HepG2 (cell line): ENCODE results near the gene TNFRSF6B. TPM values are rescaled to one million over a fixed set of nuclear protein-coding genes. Genes with fewer than 3 reads are reported as not detected.

Source experiments
- ARNT ChIP-seq: fragments of 450-650 bp; IDR thresholded peaks from 2 replicates; pipeline ENCODE4 v1.6.1; 2017
- ATF7-NPFF ChIP-seq: sonication (generic); formaldehyde crosslinking; IDR thresholded peaks from 2 replicates; pipeline ENCODE4 v1.8.1; 2023; ENCODE audit warnings: mild to moderate bottlenecking, low read depth, missing genetic modification reagents, moderate library complexity
- CBX2 ChIP-seq, 2 experiments: fragments of 200-600 bp in 1 of 2; sonication (generic); formaldehyde crosslinking in 1 of 2; IDR thresholded peaks; 2 replicates each; pipeline versions ENCODE4 v1.7.0 to v1.8.1; 2018 to 2022; ENCODE audit warnings: low read depth in 2 of 2, low read length in 1 of 2, mild to moderate bottlenecking in 1 of 2, missing genetic modification reagents in 1 of 2
- CENPX ChIP-seq: sonication (generic); formaldehyde crosslinking; IDR thresholded peaks from 2 replicates; pipeline ENCODE4 v1.9.0; 2021; ENCODE audit warnings: mild to moderate bottlenecking, missing genetic modification reagents, moderate library complexity
- E2F5 ChIP-seq: sonication (generic); formaldehyde crosslinking; conservative IDR thresholded peaks from 2 replicates; pipeline ENCODE4 v1.4.0; 2020; ENCODE audit warnings: missing genetic modification reagents
- IRF2 ChIP-seq: IDR thresholded peaks from 2 replicates; pipeline ENCODE4 v1.6.1; 2018; ENCODE audit warnings: missing genetic modification reagents, missing compliant biosample characterization
- JUN ChIP-seq: sonication (generic); formaldehyde crosslinking; IDR thresholded peaks from 2 replicates; pipeline ENCODE4 v1.4.0; 2020; ENCODE audit warnings: mild to moderate bottlenecking, missing genetic modification reagents
- NFE2L1 ChIP-seq: sonication (generic); formaldehyde crosslinking; IDR thresholded peaks from 2 replicates; pipeline ENCODE4 v1.4.0; 2020; ENCODE audit warnings: missing genetic modification reagents, mild to moderate bottlenecking, borderline replicate concordance
- NFIC ChIP-seq: IDR thresholded peaks from 2 replicates; pipeline ENCODE4 v1.6.1; 2012; ENCODE audit warnings: mild to moderate bottlenecking, low read length, inconsistent platforms
- SMARCC2 ChIP-seq: fragments of 450-650 bp; IDR thresholded peaks from 2 replicates; pipeline ENCODE4 v1.6.1; 2017; ENCODE audit warnings: antibody characterized with exemption, mild to moderate bottlenecking
- TAF15 ChIP-seq: fragments of 200-400 bp; formaldehyde crosslinking; IDR thresholded peaks from one replicate; pipeline ENCODE4 v1.6.1; 2018; ENCODE audit warnings: mild to moderate bottlenecking, low read depth, low read length; ENCODE audit not compliant: poor library complexity, severe bottlenecking
- U2AF2 ChIP-seq: fragments of 200-400 bp; formaldehyde crosslinking; IDR thresholded peaks from 2 replicates; pipeline ENCODE4 v1.6.1; 2017; ENCODE audit warnings: low read depth, mild to moderate bottlenecking, low read length
- YEATS2 ChIP-seq: sonication (generic); formaldehyde crosslinking; IDR thresholded peaks from 2 replicates; pipeline ENCODE4 v1.4.0; 2020; ENCODE audit warnings: missing genetic modification reagents, borderline replicate concordance
- ZFP36 ChIP-seq: fragments of 150-350 bp; IDR thresholded peaks from 2 replicates; pipeline ENCODE4 v1.6.1; 2018; ENCODE audit warnings: borderline replicate concordance, low read length, low read depth; ENCODE audit not compliant: partially characterized antibody
- ZNF136 ChIP-seq: sonication (generic); formaldehyde crosslinking; IDR thresholded peaks from 2 replicates; pipeline ENCODE4 v1.8.1; 2022; ENCODE audit warnings: low read depth, mild to moderate bottlenecking, moderate library complexity, missing genetic modification reagents
- ZNF17 ChIP-seq: sonication (generic); formaldehyde crosslinking; IDR thresholded peaks from 2 replicates; pipeline ENCODE4 v1.5.0; 2020; ENCODE audit warnings: mild to moderate bottlenecking, missing genetic modification reagents
- ZNF33A ChIP-seq: sonication (generic); formaldehyde crosslinking; IDR thresholded peaks from 2 replicates; pipeline ENCODE4 v1.5.1; 2020; ENCODE audit warnings: missing genetic modification reagents, mild to moderate bottlenecking, moderate library complexity, borderline replicate concordance
- ZNF839 ChIP-seq: sonication (generic); formaldehyde crosslinking; IDR thresholded peaks from 2 replicates; pipeline ENCODE4 v1.4.0; 2020; ENCODE audit warnings: missing genetic modification reagents, mild to moderate bottlenecking, borderline replicate concordance
- polyA plus RNA-seq, 8 experiments: library from polyadenylated mRNA; depleted of rRNA in 3 of 8; stranded (reverse) in 7 of 8; unstranded in 1 of 8; fragments of >200 nt; fragmentation: Illumina TruSeq in 4 of 8; extraction: Trizol in 4 of 8; gene quantifications; 2 replicates each; pipeline versions ENCODE4 v1.2.1 to v1.2.3, GENCODE V29; 2011 to 2016; ENCODE audit warnings: low read depth in 4 of 8, missing spikeins in 1 of 8, mixed read lengths in 1 of 8; ENCODE audit not compliant: insufficient read depth in 1 of 8
- total RNA-seq, 5 experiments: library from RNA; depleted of rRNA; stranded (reverse); fragments of >200 nt; fragmentation: Illumina TruSeq; extraction: Trizol; gene quantifications; 2 replicates each; pipeline ENCODE4 v1.2.3, GENCODE V29; 2016; ENCODE audit warnings: low read depth in 1 of 5
- TF ChIP-seq, protein P1 (sequence below): sonication (generic); formaldehyde crosslinking; IDR thresholded peaks from 2 replicates; pipeline ENCODE4 v1.8.1; 2022; ENCODE audit warnings: mild to moderate bottlenecking, missing genetic modification reagents
- TF ChIP-seq, protein P2 (sequence below): sonication (generic); formaldehyde crosslinking; IDR thresholded peaks from 2 replicates; pipeline ENCODE4 v1.5.1; 2020; ENCODE audit warnings: missing genetic modification reagents, mild to moderate bottlenecking, borderline replicate concordance
- TF ChIP-seq, protein P3 (sequence below): sonication (generic); formaldehyde crosslinking; IDR thresholded peaks from 2 replicates; pipeline ENCODE4 v1.5.0; 2020; ENCODE audit warnings: mild to moderate bottlenecking, missing genetic modification reagents

TNFRSF6B gene
- total and polyA plus RNA-seq, 2 of the 13 experiments (the other 11 are each of a cell fraction or from before 2014, with no cell fraction given), result 0.24 TPM; not detected in 1

- TF ChIP-seq, protein P1, sequence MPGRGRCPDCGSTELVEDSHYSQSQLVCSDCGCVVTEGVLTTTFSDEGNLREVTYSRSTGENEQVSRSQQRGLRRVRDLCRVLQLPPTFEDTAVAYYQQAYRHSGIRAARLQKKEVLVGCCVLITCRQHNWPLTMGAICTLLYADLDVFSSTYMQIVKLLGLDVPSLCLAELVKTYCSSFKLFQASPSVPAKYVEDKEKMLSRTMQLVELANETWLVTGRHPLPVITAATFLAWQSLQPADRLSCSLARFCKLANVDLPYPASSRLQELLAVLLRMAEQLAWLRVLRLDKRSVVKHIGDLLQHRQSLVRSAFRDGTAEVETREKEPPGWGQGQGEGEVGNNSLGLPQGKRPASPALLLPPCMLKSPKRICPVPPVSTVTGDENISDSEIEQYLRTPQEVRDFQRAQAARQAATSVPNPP (CRISPR knock-in tag), result peak; percentile 94
- TF ChIP-seq E2F5 (CRISPR knock-in tag), result peak; percentile 97
- no peak for TF ChIP-seq ZFP36
- TF ChIP-seq NFE2L1 (CRISPR knock-in tag), result no peak
- TF ChIP-seq, protein P2, sequence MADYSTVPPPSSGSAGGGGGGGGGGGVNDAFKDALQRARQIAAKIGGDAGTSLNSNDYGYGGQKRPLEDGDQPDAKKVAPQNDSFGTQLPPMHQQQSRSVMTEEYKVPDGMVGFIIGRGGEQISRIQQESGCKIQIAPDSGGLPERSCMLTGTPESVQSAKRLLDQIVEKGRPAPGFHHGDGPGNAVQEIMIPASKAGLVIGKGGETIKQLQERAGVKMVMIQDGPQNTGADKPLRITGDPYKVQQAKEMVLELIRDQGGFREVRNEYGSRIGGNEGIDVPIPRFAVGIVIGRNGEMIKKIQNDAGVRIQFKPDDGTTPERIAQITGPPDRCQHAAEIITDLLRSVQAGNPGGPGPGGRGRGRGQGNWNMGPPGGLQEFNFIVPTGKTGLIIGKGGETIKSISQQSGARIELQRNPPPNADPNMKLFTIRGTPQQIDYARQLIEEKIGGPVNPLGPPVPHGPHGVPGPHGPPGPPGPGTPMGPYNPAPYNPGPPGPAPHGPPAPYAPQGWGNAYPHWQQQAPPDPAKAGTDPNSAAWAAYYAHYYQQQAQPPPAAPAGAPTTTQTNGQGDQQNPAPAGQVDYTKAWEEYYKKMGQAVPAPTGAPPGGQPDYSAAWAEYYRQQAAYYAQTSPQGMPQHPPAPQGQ (CRISPR knock-in tag), result no peak
- peak; percentile 97; the same call in 1 of the 2 replicates for TF ChIP-seq ZNF33A
- peak; percentile 75 for TF ChIP-seq ATF7-NPFF
- TF ChIP-seq ZNF839, result no peak
- TF ChIP-seq YEATS2 (CRISPR knock-in tag), result peak; percentile 97
- TF ChIP-seq U2AF2, result peak; percentile 84; the same call in 1 of the 2 replicates
- TF ChIP-seq, protein P3, sequence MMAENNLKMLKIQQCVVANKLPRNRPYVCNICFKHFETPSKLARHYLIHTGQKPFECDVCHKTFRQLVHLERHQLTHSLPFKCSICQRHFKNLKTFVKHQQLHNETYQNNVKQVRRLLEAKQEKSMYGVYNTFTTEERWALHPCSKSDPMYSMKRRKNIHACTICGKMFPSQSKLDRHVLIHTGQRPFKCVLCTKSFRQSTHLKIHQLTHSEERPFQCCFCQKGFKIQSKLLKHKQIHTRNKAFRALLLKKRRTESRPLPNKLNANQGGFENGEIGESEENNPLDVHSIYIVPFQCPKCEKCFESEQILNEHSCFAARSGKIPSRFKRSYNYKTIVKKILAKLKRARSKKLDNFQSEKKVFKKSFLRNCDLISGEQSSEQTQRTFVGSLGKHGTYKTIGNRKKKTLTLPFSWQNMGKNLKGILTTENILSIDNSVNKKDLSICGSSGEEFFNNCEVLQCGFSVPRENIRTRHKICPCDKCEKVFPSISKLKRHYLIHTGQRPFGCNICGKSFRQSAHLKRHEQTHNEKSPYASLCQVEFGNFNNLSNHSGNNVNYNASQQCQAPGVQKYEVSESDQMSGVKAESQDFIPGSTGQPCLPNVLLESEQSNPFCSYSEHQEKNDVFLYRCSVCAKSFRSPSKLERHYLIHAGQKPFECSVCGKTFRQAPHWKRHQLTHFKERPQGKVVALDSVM (CRISPR knock-in tag), result peak; percentile 65
- TF ChIP-seq NFIC, result no peak; the same call in 1 of the 2 replicates
- TF ChIP-seq ZNF17 (CRISPR knock-in tag), result no peak
- TF ChIP-seq ARNT, result no peak
- TF ChIP-seq TAF15, result no peak
- TF ChIP-seq IRF2 (CRISPR knock-in tag), result peak; percentile 95
- TF ChIP-seq CENPX, result no peak
- peak; percentile 59; the same call in 1 of the 2 replicates for TF ChIP-seq JUN (CRISPR knock-in tag)
- TF ChIP-seq SMARCC2, result no peak
- no peak for TF ChIP-seq CBX2 (IDR thresholded peaks at IDR 0.05; ENCODE audit: low read depth, low read length)
- TF ChIP-seq CBX2 (CRISPR knock-in tag; IDR thresholded peaks at IDR 0.05; ENCODE audit: low read depth), result no peak
- no peak for TF ChIP-seq ZNF136
Observed at GRCh38 chr20:63657937-63658748, 38.3 kb upstream of the TNFRSF6B start, which contains the start of gene RTEL1 (continued).
